Panc1 (cell line): ENCODE results near the gene SYNE1.

Source experiments
- SIN3A ChIP-seq: IDR thresholded peaks from 2 replicates; pipeline ENCODE4 v1.6.1; 2012; ENCODE audit warnings: low read depth, mild to moderate bottlenecking, low read length, moderate library complexity, borderline replicate concordance; ENCODE audit not compliant: insufficient read depth
- TF ChIP-seq, protein P1 (sequence below): fragments of 450-650 bp; IDR thresholded peaks from 2 replicates; pipeline ENCODE4 v1.5.1; 2017; ENCODE audit warnings: mild to moderate bottlenecking

DNA sequence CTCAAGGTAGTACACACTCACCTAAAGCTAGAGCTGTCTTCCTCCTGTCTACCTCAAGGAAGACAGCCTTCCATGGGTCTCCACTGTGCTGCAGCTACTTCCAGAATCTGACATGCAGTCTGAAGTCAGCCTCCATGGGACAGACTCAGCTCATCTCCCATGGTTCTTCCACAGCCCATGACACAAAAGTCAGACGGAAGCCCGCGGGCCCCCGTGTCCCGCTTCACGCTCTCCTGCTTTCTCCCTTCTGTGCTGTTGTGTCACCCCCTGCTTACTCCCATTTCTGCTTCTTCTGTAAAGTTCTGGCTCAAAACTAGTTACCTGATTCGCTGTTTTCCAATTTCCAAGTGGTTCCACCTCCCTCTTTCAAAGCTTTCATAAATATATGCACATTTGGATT, 184.5 kb downstream of the SYNE1 start:
- TF ChIP-seq, protein P1, sequence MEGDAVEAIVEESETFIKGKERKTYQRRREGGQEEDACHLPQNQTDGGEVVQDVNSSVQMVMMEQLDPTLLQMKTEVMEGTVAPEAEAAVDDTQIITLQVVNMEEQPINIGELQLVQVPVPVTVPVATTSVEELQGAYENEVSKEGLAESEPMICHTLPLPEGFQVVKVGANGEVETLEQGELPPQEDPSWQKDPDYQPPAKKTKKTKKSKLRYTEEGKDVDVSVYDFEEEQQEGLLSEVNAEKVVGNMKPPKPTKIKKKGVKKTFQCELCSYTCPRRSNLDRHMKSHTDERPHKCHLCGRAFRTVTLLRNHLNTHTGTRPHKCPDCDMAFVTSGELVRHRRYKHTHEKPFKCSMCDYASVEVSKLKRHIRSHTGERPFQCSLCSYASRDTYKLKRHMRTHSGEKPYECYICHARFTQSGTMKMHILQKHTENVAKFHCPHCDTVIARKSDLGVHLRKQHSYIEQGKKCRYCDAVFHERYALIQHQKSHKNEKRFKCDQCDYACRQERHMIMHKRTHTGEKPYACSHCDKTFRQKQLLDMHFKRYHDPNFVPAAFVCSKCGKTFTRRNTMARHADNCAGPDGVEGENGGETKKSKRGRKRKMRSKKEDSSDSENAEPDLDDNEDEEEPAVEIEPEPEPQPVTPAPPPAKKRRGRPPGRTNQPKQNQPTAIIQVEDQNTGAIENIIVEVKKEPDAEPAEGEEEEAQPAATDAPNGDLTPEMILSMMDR: no peak
- no peak for TF ChIP-seq SIN3A
